ENCODE measurements around the gene DGCR8. TPM values are rescaled to one million over a fixed set of nuclear protein-coding genes. Genes with fewer than 3 reads are reported as not detected.

DGCR8 gene
- total RNA-seq, 4 donors from 2014 or later, result 34.3 to 182 (median 64.7) TPM

- Histone ChIP-seq H3K27me3 (no peaks in the 10 kb centered on the region), H3K4me3 (no peak overlapping the region), H3K36me3 (no peaks in the 10 kb centered on the region), H3K4me1 (no peaks in the 10 kb centered on the region), H3K27ac (no peak overlapping the region), H3K9me3 (no peaks in the 10 kb centered on the region)
- 80 to 91% methylated on average over 1 to 7 of the region's 7 CpGs for WGBS, 2 donors (ENCODE audit: low coverage in 1 of 2)
- intact Hi-C loops (cut with DNase I; ENCODE audit: low total_unique reads), result no loop called here
- no peak for DNase-seq
- no peak for TF ChIP-seq POLR2AphosphoS5 (IDR thresholded peaks at IDR 0.05)
- in situ Hi-C loops (cut with MboI; ENCODE audit: low pct_ligation_motif_present in 1 of 4, low pct_unique_long_range_greater_than_20kb in 1 of 4, low sequenced_read_pairs in 3 of 4), result no loop called here
Observed at GRCh38 chr22:20068640-20069039, 11.4 kb upstream of the DGCR8 start.

DNA sequence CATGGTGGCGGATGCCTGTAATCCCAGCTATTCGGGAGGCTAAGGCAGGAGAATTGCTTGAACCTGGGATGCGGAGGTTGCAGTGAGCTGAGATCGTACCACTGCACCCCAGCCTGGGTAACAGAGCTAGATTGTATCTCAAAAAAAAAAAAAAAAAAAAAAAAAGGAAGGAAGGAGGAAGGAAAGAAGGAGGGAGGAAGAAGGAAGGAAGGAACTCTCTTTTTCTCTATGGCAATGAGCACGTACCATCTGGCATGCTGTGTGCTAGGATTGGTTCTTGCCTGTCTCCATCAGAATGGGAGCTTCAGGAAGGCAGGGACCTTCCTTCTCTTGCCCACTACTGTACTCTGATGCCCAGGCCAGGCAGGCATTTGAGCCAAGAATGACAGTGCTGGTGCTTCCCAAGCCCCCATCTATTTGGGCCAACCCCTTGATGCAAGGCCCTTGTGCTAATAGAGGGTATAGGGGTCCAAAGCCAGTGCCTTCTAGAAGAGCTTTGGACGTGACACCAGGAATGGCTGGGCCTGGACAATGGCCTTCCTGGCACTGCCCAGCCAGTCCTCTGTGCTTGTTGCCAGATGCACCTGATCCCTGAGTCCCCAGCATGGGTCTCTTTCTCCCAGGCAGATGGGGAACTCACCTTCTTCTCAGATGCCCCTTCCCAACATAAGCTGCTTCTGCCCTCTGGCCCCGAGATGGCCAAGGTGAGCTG is 10.6 kb upstream of the DGCR8 start:
- Histone ChIP-seq H3K27ac (no peak overlapping the region), H3K4me3 (no peak overlapping the region), H3K9me3 (no peaks in the 10 kb centered on the region), H3K4me1 (no peaks in the 10 kb centered on the region), H3K27me3 (no peaks in the 10 kb centered on the region), H3K36me3 (no peaks in the 10 kb centered on the region)
- intact Hi-C loops (cut with DNase I; ENCODE audit: low total_unique reads), result loop anchor here (5.0 kb wide), 1 partner anchor 37 kb away; no protein-coding TSS in a partner anchor
- no peak for DNase-seq
- in situ Hi-C loops (cut with MboI; ENCODE audit: low pct_ligation_motif_present in 1 of 4, low pct_unique_long_range_greater_than_20kb in 1 of 4, low sequenced_read_pairs in 3 of 4), result no loop called here
- no peak for TF ChIP-seq CTCF (IDR thresholded peaks at IDR 0.05)
- no peak for TF ChIP-seq POLR2A (IDR thresholded peaks at IDR 0.05)
- no peak for TF ChIP-seq EP300 (IDR thresholded peaks at IDR 0.05; ENCODE audit: low read depth)
- no peak for TF ChIP-seq POLR2AphosphoS5 (IDR thresholded peaks at IDR 0.05)
- WGBS, 2 donors (ENCODE audit: low coverage in 1 of 2), result 91 to 100% methylated on average over 1 to 7 of the region's 7 CpGs

GRCh38 chr22:20071524-20071972 is 8.5 kb upstream of the DGCR8 start:
- in situ Hi-C loops (cut with MboI; ENCODE audit: low pct_ligation_motif_present in 1 of 4, low pct_unique_long_range_greater_than_20kb in 1 of 4, low sequenced_read_pairs in 3 of 4) (no loop called here), intact Hi-C loops (cut with DNase I; ENCODE audit: low total_unique reads) (loop anchor here (5.0 kb wide), 1 partner anchor 39 kb away; no protein-coding TSS in a partner anchor)
- 85 to 90% methylated on average over 6 to 8 of the region's 8 CpGs for WGBS, 2 donors (ENCODE audit: low coverage in 1 of 2)
- no peak overlapping the region for H3K4me3 ChIP-seq
- H3K9me3 ChIP-seq, result no peaks in the 10 kb centered on the region
- no peak for DNase-seq
- H3K4me1 ChIP-seq, result no peaks in the 10 kb centered on the region
- H3K27me3 ChIP-seq, result no peaks in the 10 kb centered on the region
- H3K27ac ChIP-seq, result no peak overlapping the region
- no peak for TF ChIP-seq POLR2AphosphoS5 (IDR thresholded peaks at IDR 0.05)
- no peak for TF ChIP-seq EP300 (IDR thresholded peaks at IDR 0.05; ENCODE audit: low read depth)
- no peak for TF ChIP-seq POLR2A (IDR thresholded peaks at IDR 0.05)
- TF ChIP-seq CTCF (IDR thresholded peaks at IDR 0.05), result no peak
- H3K36me3 ChIP-seq, result no peaks in the 10 kb centered on the region

- TF ChIP-seq POLR2A (IDR thresholded peaks at IDR 0.05) (no peak), EP300 (IDR thresholded peaks at IDR 0.05; ENCODE audit: low read depth) (no peak), POLR2AphosphoS5 (IDR thresholded peaks at IDR 0.05) (no peak), CTCF (IDR thresholded peaks at IDR 0.05) (no peak)
- in situ Hi-C loops (cut with MboI; ENCODE audit: low pct_ligation_motif_present in 1 of 4, low pct_unique_long_range_greater_than_20kb in 1 of 4, low sequenced_read_pairs in 3 of 4) (no loop called here), intact Hi-C loops (cut with DNase I; ENCODE audit: low total_unique reads) (no loop called here)
- Histone ChIP-seq H3K36me3 (no peaks in the 10 kb centered on the region), H3K4me3 (no peak overlapping the region), H3K4me1 (peaks cover 6 to 17% (median 10%) of the 10 kb centered on the region in 4 donors), H3K9me3 (no peaks in the 10 kb centered on the region), H3K27ac (no peak overlapping the region), H3K27me3 (no peaks in the 10 kb centered on the region)
- no peak for DNase-seq
- 65 to 75% methylated on average over 5 to 6 of the region's 6 CpGs for WGBS, 2 donors (ENCODE audit: low coverage in 1 of 2)
Observed at GRCh38 chr22:20076627-20077172, 3.3 kb upstream of the DGCR8 start.
